HepG2 (cell line): ENCODE results near the gene LYSET. TPM values are rescaled to one million over a fixed set of nuclear protein-coding genes. Genes with fewer than 3 reads are reported as not detected.

ENCODE experiments used
- NCOA1 ChIP-seq: sonication (generic); formaldehyde crosslinking; IDR thresholded peaks from 2 replicates; pipeline ENCODE4 v1.9.0; 2021; ENCODE audit warnings: missing genetic modification reagents
- PBX3 ChIP-seq: sonication (generic); formaldehyde crosslinking; IDR thresholded peaks from 2 replicates; pipeline ENCODE4 v1.8.1; 2023; ENCODE audit warnings: missing genetic modification reagents, inconsistent platforms, borderline replicate concordance
- RBM22 ChIP-seq: fragments of 200-400 bp; formaldehyde crosslinking; optimal IDR thresholded peaks from 2 replicates; pipeline ENCODE3; 2017; ENCODE audit warnings: mild to moderate bottlenecking, low read length, moderate library complexity
- RXRB ChIP-seq: IDR thresholded peaks from 2 replicates; pipeline ENCODE4 v1.6.1; 2016; ENCODE audit warnings: borderline replicate concordance, missing genetic modification reagents, missing compliant biosample characterization
- SKI ChIP-seq: fragments of 450-650 bp; IDR thresholded peaks from one replicate; pipeline ENCODE4 v1.6.1; 2018; ENCODE audit warnings: mild to moderate bottlenecking; ENCODE audit not compliant: partially characterized antibody
- TEF ChIP-seq: sonication (generic); formaldehyde crosslinking; IDR thresholded peaks from 2 replicates; pipeline ENCODE4 v1.5.0; 2020; ENCODE audit warnings: missing genetic modification reagents
- ZFP41 ChIP-seq: sonication (generic); formaldehyde crosslinking; IDR thresholded peaks from 2 replicates; pipeline ENCODE4 v1.4.0; 2020; ENCODE audit warnings: mild to moderate bottlenecking, missing genetic modification reagents, borderline replicate concordance
- ZMYM4 ChIP-seq: sonication (generic); formaldehyde crosslinking; IDR thresholded peaks from 2 replicates; pipeline ENCODE4 v1.8.1; 2023; ENCODE audit warnings: mild to moderate bottlenecking, missing genetic modification reagents
- ZNF24 ChIP-seq: fragments of 450-650 bp; IDR thresholded peaks from 2 replicates; pipeline ENCODE4 v1.6.1; 2017; ENCODE audit warnings: antibody characterized with exemption, mild to moderate bottlenecking
- ZNF598 ChIP-seq: sonication (generic); formaldehyde crosslinking; IDR thresholded peaks from 2 replicates; pipeline ENCODE4 v1.5.1; 2020; ENCODE audit warnings: mild to moderate bottlenecking, missing genetic modification reagents, borderline replicate concordance
- ZNF605 ChIP-seq: sonication (generic); formaldehyde crosslinking; IDR thresholded peaks from 2 replicates; pipeline ENCODE4 v1.8.0; 2022; ENCODE audit warnings: mild to moderate bottlenecking, missing genetic modification reagents
- polyA plus RNA-seq, 8 experiments: library from polyadenylated mRNA; depleted of rRNA in 3 of 8; stranded (reverse) in 7 of 8; unstranded in 1 of 8; fragments of >200 nt; fragmentation: Illumina TruSeq in 4 of 8; extraction: Trizol in 4 of 8; gene quantifications; 2 replicates each; pipeline versions ENCODE4 v1.2.1 to v1.2.3, GENCODE V29; 2011 to 2016; ENCODE audit warnings: low read depth in 4 of 8, missing spikeins in 1 of 8, mixed read lengths in 1 of 8; ENCODE audit not compliant: insufficient read depth in 1 of 8
- total RNA-seq, 5 experiments: library from RNA; depleted of rRNA; stranded (reverse); fragments of >200 nt; fragmentation: Illumina TruSeq; extraction: Trizol; gene quantifications; 2 replicates each; pipeline ENCODE4 v1.2.3, GENCODE V29; 2016; ENCODE audit warnings: low read depth in 1 of 5
- TF ChIP-seq, protein P1 (sequence below): sonication (generic); formaldehyde crosslinking; IDR thresholded peaks from 2 replicates; pipeline ENCODE4 v1.5.1; 2020; ENCODE audit warnings: mild to moderate bottlenecking, missing genetic modification reagents, borderline replicate concordance
- TF ChIP-seq, protein P2 (sequence below): sonication (generic); formaldehyde crosslinking; IDR thresholded peaks from 2 replicates; pipeline ENCODE4 v1.9.0; 2022; ENCODE audit warnings: low read depth, missing genetic modification reagents
- TF ChIP-seq, protein P3 (sequence below): IDR thresholded peaks from 2 replicates; pipeline ENCODE4 v1.6.1; 2016; ENCODE audit warnings: low read depth
- TF ChIP-seq, protein P4 (sequence below): IDR thresholded peaks from 2 replicates; pipeline ENCODE4 v1.6.1; 2016; ENCODE audit warnings: missing biosample characterization, missing genetic modification reagents, low read depth

LYSET gene
- total and polyA plus RNA-seq, 2 of the 13 experiments (the other 11 are each of a cell fraction or from before 2014, with no cell fraction given) = 19.1 to 36.6 TPM

- TF ChIP-seq, protein P1, sequence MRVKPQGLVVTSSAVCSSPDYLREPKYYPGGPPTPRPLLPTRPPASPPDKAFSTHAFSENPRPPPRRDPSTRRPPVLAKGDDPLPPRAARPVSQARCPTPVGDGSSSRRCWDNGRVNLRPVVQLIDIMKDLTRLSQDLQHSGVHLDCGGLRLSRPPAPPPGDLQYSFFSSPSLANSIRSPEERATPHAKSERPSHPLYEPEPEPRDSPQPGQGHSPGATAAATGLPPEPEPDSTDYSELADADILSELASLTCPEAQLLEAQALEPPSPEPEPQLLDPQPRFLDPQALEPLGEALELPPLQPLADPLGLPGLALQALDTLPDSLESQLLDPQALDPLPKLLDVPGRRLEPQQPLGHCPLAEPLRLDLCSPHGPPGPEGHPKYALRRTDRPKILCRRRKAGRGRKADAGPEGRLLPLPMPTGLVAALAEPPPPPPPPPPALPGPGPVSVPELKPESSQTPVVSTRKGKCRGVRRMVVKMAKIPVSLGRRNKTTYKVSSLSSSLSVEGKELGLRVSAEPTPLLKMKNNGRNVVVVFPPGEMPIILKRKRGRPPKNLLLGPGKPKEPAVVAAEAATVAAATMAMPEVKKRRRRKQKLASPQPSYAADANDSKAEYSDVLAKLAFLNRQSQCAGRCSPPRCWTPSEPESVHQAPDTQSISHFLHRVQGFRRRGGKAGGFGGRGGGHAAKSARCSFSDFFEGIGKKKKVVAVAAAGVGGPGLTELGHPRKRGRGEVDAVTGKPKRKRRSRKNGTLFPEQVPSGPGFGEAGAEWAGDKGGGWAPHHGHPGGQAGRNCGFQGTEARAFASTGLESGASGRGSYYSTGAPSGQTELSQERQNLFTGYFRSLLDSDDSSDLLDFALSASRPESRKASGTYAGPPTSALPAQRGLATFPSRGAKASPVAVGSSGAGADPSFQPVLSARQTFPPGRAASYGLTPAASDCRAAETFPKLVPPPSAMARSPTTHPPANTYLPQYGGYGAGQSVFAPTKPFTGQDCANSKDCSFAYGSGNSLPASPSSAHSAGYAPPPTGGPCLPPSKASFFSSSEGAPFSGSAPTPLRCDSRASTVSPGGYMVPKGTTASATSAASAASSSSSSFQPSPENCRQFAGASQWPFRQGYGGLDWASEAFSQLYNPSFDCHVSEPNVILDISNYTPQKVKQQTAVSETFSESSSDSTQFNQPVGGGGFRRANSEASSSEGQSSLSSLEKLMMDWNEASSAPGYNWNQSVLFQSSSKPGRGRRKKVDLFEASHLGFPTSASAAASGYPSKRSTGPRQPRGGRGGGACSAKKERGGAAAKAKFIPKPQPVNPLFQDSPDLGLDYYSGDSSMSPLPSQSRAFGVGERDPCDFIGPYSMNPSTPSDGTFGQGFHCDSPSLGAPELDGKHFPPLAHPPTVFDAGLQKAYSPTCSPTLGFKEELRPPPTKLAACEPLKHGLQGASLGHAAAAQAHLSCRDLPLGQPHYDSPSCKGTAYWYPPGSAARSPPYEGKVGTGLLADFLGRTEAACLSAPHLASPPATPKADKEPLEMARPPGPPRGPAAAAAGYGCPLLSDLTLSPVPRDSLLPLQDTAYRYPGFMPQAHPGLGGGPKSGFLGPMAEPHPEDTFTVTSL = 0 out of 2 replicates have a peak, but pooled peaks have one; percentile 44
- TF ChIP-seq, protein P2, sequence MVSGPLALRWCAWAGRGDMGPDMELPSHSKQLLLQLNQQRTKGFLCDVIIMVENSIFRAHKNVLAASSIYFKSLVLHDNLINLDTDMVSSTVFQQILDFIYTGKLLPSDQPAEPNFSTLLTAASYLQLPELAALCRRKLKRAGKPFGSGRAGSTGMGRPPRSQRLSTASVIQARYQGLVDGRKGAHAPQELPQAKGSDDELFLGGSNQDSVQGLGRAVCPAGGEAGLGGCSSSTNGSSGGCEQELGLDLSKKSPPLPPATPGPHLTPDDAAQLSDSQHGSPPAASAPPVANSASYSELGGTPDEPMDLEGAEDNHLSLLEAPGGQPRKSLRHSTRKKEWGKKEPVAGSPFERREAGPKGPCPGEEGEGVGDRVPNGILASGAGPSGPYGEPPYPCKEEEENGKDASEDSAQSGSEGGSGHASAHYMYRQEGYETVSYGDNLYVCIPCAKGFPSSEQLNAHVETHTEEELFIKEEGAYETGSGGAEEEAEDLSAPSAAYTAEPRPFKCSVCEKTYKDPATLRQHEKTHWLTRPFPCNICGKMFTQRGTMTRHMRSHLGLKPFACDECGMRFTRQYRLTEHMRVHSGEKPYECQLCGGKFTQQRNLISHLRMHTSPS (CRISPR knock-in tag) = peak; percentile 24; the same call in 1 of the 2 replicates
- TF ChIP-seq, protein P3, sequence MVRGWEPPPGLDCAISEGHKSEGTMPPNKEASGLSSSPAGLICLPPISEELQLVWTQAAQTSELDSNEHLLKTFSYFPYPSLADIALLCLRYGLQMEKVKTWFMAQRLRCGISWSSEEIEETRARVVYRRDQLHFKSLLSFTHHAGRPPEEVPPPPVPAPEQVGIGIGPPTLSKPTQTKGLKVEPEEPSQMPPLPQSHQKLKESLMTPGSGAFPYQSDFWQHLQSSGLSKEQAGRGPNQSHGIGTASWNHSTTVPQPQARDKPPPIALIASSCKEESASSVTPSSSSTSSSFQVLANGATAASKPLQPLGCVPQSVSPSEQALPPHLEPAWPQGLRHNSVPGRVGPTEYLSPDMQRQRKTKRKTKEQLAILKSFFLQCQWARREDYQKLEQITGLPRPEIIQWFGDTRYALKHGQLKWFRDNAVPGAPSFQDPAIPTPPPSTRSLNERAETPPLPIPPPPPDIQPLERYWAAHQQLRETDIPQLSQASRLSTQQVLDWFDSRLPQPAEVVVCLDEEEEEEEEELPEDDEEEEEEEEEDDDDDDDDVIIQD = no peak; the same call in 1 of the 2 replicates
- TF ChIP-seq ZMYM4 (CRISPR knock-in tag) = 0 out of 2 replicates have a peak, but pooled peaks have one; percentile 33
- TF ChIP-seq NCOA1 (CRISPR knock-in tag) = no peak
- no peak for TF ChIP-seq ZNF24
- peak; percentile 37; the same call in 1 of the 2 replicates for TF ChIP-seq RXRB (CRISPR knock-in tag)
- peak; percentile 32 for TF ChIP-seq SKI
- no peak for TF ChIP-seq TEF (CRISPR knock-in tag)
- TF ChIP-seq RBM22 = no peak
- TF ChIP-seq ZNF605 (CRISPR knock-in tag) = no peak
- no peak for TF ChIP-seq ZFP41 (CRISPR knock-in tag)
- no peak for TF ChIP-seq PBX3 (CRISPR knock-in tag)
- TF ChIP-seq, protein P4, sequence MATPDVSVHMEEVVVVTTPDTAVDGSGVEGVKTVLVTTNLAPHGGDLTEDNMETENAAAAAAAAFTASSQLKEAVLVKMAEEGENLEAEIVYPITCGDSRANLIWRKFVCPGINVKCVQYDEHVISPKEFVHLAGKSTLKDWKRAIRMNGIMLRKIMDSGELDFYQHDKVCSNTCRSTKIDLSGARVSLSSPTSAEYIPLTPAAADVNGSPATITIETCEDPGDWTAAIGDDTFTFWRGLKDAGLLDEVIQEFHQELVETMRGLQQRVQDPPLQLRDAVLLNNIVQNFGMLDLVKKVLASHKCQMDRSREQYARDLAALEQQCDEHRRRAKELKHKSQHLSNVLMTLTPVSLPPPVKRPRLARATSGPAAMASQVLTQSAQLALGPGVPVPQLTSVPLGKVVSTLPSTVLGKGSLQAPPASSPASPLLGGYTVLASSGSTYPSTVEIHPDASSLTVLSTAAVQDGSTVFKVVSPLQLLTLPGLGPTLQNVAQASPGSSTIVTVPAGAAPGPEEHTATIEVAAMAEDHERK = no peak
- TF ChIP-seq ZNF598 = no peak
Measured at GRCh38 chr14:93142854-93143652, 42.1 kb upstream of the LYSET start (continued).
